ENCODE results near the gene G3BP2.

DNA sequence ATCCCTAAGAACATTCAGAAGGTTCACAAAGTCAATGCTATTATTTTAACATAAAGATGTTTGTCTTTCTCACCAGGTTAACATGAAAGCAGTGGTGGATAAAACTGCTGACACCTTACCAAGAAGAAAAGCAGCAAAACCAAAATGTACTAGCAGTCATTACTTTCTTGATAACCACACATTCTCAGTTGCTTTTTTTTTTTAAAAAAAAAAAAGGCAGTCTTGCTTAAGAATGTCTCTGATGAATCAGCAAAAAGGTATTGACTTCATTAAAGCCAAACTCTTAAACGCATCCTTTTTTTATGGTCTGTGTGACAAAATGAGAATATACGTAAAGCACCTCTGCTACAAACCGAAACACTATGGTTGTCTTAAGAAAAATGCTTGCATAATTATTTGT, 74.8 kb downstream of the G3BP2 start:
- no peak for TF ChIP-seq CTCF (IDR thresholded peaks at IDR 0.05; ENCODE audit: low read length)
- TF ChIP-seq EZH2 (IDR thresholded peaks at IDR 0.05; ENCODE audit: borderline replicate concordance, low read length) = no peak
